Coronary artery (tissue), 2 donors: ENCODE measurements around the gene DNASE1L2.

Source experiments
- DNase-seq: peaks from one replicate; pipeline ENCODE4 v3.0.0-alpha.2; 2017; ENCODE audit warnings: low spot score
- H3K27ac ChIP-seq, 2 donors: fragments of 200-600 bp; sonication (generic); one replicate each; pipeline ENCODE4 v1.5.1; 2016 to 2019
- H3K4me3 ChIP-seq: fragments of 200-600 bp; sonication (generic); 2 replicates; pipeline ENCODE4 v1.5.1; 2016; ENCODE audit warnings: mild to moderate bottlenecking, moderate library complexity
- CTCF ChIP-seq: fragments of 200-600 bp; sonication (generic); IDR thresholded peaks from one replicate; pipeline ENCODE4 v1.5.1; 2019; ENCODE audit warnings: antibody characterized with exemption

The DNASE1L2 gene

GRCh38 chr16:2231016-2231931, 5.0 kb upstream of the DNASE1L2 start:
- no peak overlapping the region for H3K4me3 ChIP-seq
- TF ChIP-seq CTCF = no peak
- DNase-seq = no peak
- H3K27ac ChIP-seq = no peak overlapping the region

GRCh38 chr16:2232094-2232990, 3.9 kb upstream of the DNASE1L2 start:
- no peak for DNase-seq
- no peak overlapping the region for H3K27ac ChIP-seq
- TF ChIP-seq CTCF = no peak

GRCh38 chr16:2233046-2233775, 3.0 kb upstream of the DNASE1L2 start:
- no peak for DNase-seq
- no peak overlapping the region for H3K4me3 ChIP-seq
- no peak overlapping the region for H3K27ac ChIP-seq
- TF ChIP-seq CTCF = no peak

More at GRCh38 chr16:2232094-2232990, 3.9 kb upstream of the DNASE1L2 start:
- no peak overlapping the region for H3K4me3 ChIP-seq

GRCh38 chr16:2233872-2234812, 2.1 kb upstream of the DNASE1L2 start:
- DNase-seq = no peak
- no peak overlapping the region for H3K27ac ChIP-seq
- no peak overlapping the region for H3K4me3 ChIP-seq
- no peak for TF ChIP-seq CTCF

GRCh38 chr16:2234813-2235170, 1.5 kb upstream of the DNASE1L2 start:
- no peak for TF ChIP-seq CTCF
- no peak overlapping the region for H3K27ac ChIP-seq
- no peak for DNase-seq
- H3K4me3 ChIP-seq = no peak overlapping the region

- Histone ChIP-seq H3K4me3 (no peak overlapping the region), H3K27ac (no peak overlapping the region)
- no peak for TF ChIP-seq CTCF
- DNase-seq = no peak
These were observed 1.0 kb upstream of the DNASE1L2 start for GRCh38 chr16:2235234-2235651.
